ENCODE measurements around the gene TTC21A.
"Not testable (repeated sequence)": the region's sequence is repeated elsewhere in the genome, so short reads cannot be mapped to it uniquely, and the experiment has no call there.

DNA sequence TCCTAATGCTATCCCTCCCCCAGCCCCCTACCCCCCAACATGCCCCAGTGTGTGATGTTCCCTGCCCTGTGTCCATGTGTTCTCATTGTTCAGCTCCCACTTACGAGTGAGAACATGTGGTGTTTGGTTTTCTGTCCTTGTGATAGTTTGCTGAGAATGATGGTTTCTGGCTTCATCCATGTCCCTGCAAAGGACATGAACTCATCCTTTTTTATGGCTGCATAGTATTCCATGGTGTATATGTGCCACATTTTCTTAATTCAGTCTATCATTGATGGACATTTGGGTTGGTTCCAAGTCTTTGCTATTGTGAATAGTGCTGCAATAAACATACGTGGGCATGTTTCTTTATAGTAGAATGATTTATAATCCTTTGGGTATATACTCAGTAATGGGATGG lies 46.3 kb upstream of the TTC21A start:
- TF ChIP-seq, protein P1, sequence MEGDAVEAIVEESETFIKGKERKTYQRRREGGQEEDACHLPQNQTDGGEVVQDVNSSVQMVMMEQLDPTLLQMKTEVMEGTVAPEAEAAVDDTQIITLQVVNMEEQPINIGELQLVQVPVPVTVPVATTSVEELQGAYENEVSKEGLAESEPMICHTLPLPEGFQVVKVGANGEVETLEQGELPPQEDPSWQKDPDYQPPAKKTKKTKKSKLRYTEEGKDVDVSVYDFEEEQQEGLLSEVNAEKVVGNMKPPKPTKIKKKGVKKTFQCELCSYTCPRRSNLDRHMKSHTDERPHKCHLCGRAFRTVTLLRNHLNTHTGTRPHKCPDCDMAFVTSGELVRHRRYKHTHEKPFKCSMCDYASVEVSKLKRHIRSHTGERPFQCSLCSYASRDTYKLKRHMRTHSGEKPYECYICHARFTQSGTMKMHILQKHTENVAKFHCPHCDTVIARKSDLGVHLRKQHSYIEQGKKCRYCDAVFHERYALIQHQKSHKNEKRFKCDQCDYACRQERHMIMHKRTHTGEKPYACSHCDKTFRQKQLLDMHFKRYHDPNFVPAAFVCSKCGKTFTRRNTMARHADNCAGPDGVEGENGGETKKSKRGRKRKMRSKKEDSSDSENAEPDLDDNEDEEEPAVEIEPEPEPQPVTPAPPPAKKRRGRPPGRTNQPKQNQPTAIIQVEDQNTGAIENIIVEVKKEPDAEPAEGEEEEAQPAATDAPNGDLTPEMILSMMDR (IDR thresholded peaks at IDR 0.05; ENCODE audit: low read depth, low read length) = not testable (repeated sequence)
- TF ChIP-seq POLR2A (IDR thresholded peaks at IDR 0.05; ENCODE audit: extremely low read depth, insufficient read length); MYC (IDR thresholded peaks at IDR 0.05; ENCODE audit: low read depth, low read length): not testable (repeated sequence)
- TF ChIP-seq, protein P2, sequence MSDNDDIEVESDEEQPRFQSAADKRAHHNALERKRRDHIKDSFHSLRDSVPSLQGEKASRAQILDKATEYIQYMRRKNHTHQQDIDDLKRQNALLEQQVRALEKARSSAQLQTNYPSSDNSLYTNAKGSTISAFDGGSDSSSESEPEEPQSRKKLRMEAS (IDR thresholded peaks at IDR 0.05; ENCODE audit: low read depth, low read length) = not testable (repeated sequence)
